ENCODE results near the gene KHNYN.

DNA sequence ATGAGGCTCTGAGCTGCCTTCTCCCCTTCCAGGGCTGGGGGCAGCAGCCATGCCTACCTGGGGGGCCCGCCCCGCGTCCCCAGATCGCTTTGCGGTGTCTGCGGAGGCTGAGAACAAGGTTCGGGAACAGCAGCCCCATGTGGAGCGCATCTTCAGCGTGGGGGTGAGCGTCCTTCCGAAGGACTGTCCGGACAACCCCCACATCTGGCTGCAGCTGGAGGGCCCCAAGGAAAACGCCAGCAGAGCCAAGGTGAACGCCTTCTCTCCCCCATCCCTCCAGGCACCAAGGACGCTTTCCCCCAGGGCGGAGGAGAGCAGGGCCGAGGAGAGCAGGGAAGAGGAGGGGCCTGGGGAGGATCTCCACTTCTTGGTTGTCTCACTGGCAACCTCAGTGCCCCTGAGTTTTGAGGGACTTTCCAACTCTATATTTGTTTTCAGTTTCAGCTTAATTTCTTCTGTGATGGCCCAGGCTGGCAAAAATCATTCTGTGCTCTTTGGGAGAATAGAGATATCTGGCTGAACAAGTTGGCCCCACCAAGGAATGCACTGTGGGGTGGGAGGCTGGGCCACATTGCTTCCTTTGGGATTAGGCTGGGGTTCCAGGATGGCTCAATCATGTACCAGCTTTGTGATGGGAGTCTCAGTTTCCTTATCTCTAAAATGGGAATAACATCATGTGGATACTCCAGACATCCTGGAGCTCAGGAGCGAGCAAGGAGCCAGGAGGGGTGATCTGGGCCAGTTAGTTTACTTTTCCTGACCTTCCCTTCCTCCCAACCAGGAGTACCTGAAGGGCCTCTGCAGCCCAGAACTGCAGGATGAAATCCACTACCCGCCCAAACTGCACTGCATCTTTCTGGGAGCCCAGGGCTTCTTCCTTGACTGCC, 1.2 kb downstream of the KHNYN start:
- TF ChIP-seq, protein P1, sequence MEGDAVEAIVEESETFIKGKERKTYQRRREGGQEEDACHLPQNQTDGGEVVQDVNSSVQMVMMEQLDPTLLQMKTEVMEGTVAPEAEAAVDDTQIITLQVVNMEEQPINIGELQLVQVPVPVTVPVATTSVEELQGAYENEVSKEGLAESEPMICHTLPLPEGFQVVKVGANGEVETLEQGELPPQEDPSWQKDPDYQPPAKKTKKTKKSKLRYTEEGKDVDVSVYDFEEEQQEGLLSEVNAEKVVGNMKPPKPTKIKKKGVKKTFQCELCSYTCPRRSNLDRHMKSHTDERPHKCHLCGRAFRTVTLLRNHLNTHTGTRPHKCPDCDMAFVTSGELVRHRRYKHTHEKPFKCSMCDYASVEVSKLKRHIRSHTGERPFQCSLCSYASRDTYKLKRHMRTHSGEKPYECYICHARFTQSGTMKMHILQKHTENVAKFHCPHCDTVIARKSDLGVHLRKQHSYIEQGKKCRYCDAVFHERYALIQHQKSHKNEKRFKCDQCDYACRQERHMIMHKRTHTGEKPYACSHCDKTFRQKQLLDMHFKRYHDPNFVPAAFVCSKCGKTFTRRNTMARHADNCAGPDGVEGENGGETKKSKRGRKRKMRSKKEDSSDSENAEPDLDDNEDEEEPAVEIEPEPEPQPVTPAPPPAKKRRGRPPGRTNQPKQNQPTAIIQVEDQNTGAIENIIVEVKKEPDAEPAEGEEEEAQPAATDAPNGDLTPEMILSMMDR (IDR thresholded peaks at IDR 0.05; ENCODE audit: poor library complexity, severe bottlenecking), result no peak
- TF ChIP-seq TAF1 (IDR thresholded peaks at IDR 0.05; ENCODE audit: low read depth) (no peak), EZH2 (IDR thresholded peaks at IDR 0.05; ENCODE audit: borderline replicate concordance, insufficient read depth, low read length, poor library complexity, severe bottlenecking) (no peak), POLR2AphosphoS5 (IDR thresholded peaks at IDR 0.05) (no peak), SMC3 (conservative IDR thresholded peaks at IDR 0.05; ENCODE audit: poor library complexity) (no peak), EP300 (conservative IDR thresholded peaks at IDR 0.05; ENCODE audit: poor library complexity, severe bottlenecking) (no peak), MXI1 (conservative IDR thresholded peaks at IDR 0.05; ENCODE audit: poor library complexity, severe bottlenecking) (no peak)

Data from neural cell (in vitro differentiated cells).